Ovary (tissue), 3 donors: ENCODE data around the gene MRPL10.

ENCODE experiments used
- CTCF ChIP-seq, 3 donors: fragments of 450-650 bp in 2 of 3; fragments of 200-600 bp in 1 of 3; IDR thresholded peaks; one replicate each; pipeline versions ENCODE4 v1.5.1 to v1.8.0; 2016 to 2022; ENCODE audit warnings: antibody characterized with exemption in 3 of 3, mild to moderate bottlenecking in 1 of 3
- POLR2A ChIP-seq: fragments of 450-650 bp; IDR thresholded peaks from one replicate; pipeline ENCODE4 v1.6.1; 2017; ENCODE audit warnings: antibody characterized with exemption, mild to moderate bottlenecking, moderate library complexity
- donor health status: DM: no; HTN: no; CAD: no.

- TF ChIP-seq CTCF (IDR thresholded peaks at IDR 0.05) (no peak), POLR2A (no peak)
These were observed 23.1 kb downstream of the MRPL10 start for GRCh38 chr17:47808036-47808829.
